Measurements from ENCODE around the gene PTPN3. TPM values are rescaled to one million over a fixed set of nuclear protein-coding genes. Genes with fewer than 3 reads are reported as not detected.

The PTPN3 gene
- total RNA-seq, 1 donor from 2014 or later = 0.62 TPM

- no peak for TF ChIP-seq CTCF (IDR thresholded peaks at IDR 0.05; ENCODE audit: unreplicated experiment)
- Mint-ChIP-seq H3K27ac (ENCODE audit: unreplicated experiment) (no peak overlapping the region), H3K9me3 (ENCODE audit: unreplicated experiment) (no peaks in the 10 kb centered on the region), H3K4me1 (ENCODE audit: unreplicated experiment) (no peaks in the 10 kb centered on the region), H3K27me3 (ENCODE audit: unreplicated experiment) (peaks cover 2% of the 10 kb centered on the region), H3K36me3 (ENCODE audit: low read depth, unreplicated experiment) (no peaks in the 10 kb centered on the region), H3K4me3 (ENCODE audit: unreplicated experiment) (no peak overlapping the region)
- DNase-seq (ENCODE audit: low spot score) = no peak
These were observed 95.0 kb downstream of the PTPN3 start for GRCh38 chr9:109403116-109403515.

GRCh38 chr9:109401990-109402318 lies 96.2 kb downstream of the PTPN3 start:
- Mint-ChIP-seq H3K27me3 (ENCODE audit: unreplicated experiment) (no peaks in the 10 kb centered on the region), H3K4me1 (ENCODE audit: unreplicated experiment) (no peaks in the 10 kb centered on the region), H3K27ac (ENCODE audit: unreplicated experiment) (no peak overlapping the region), H3K9me3 (ENCODE audit: unreplicated experiment) (no peaks in the 10 kb centered on the region), H3K4me3 (ENCODE audit: unreplicated experiment) (no peak overlapping the region), H3K36me3 (ENCODE audit: low read depth, unreplicated experiment) (no peaks in the 10 kb centered on the region)
- no peak for DNase-seq (ENCODE audit: low spot score)
- no peak for TF ChIP-seq CTCF (IDR thresholded peaks at IDR 0.05; ENCODE audit: unreplicated experiment)

GRCh38 chr9:109401169-109401989 lies 96.7 kb downstream of the PTPN3 start:
- H3K36me3 Mint-ChIP-seq (ENCODE audit: low read depth, unreplicated experiment) = no peaks in the 10 kb centered on the region
- DNase-seq (ENCODE audit: low spot score) = peak; percentile 74
- H3K4me3 Mint-ChIP-seq (ENCODE audit: unreplicated experiment) = no peak overlapping the region
- no peaks in the 10 kb centered on the region for H3K27me3 Mint-ChIP-seq (ENCODE audit: unreplicated experiment)
- H3K9me3 Mint-ChIP-seq (ENCODE audit: unreplicated experiment) = no peaks in the 10 kb centered on the region
- H3K4me1 Mint-ChIP-seq (ENCODE audit: unreplicated experiment) = no peaks in the 10 kb centered on the region
- peak; percentile 93 for TF ChIP-seq CTCF (IDR thresholded peaks at IDR 0.05; ENCODE audit: unreplicated experiment)
- H3K27ac Mint-ChIP-seq (ENCODE audit: unreplicated experiment) = no peak overlapping the region

DNA sequence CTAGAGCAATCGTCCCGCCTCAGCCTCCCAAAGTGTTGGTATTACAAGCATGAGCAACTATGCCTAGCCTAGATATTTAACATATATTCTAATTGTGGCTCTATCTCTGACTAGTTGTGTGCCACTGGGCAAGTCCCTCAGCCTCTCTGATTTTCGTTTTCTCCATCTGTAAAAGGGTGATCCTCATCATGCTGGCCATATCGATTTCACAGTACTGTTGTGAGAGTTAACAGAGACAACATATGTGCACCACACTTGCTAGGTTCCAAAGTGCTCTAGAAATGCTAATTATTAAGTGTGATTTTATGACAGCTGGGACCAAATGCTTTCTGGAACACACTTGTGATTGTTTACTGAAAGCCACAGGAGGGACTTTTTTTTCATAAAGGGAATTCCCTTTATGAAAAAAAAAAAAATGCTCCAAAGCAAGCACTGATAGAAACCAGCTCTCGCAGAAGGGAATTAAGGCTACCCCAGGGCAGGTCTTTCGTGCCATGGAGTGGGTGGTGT lies 98.8 kb downstream of the PTPN3 start:
- no peak for DNase-seq (ENCODE audit: low spot score)
- Mint-ChIP-seq H3K9me3 (ENCODE audit: unreplicated experiment) (no peaks in the 10 kb centered on the region), H3K27me3 (ENCODE audit: unreplicated experiment) (no peaks in the 10 kb centered on the region), H3K4me3 (ENCODE audit: unreplicated experiment) (no peak overlapping the region), H3K4me1 (ENCODE audit: unreplicated experiment) (no peaks in the 10 kb centered on the region), H3K27ac (ENCODE audit: unreplicated experiment) (no peak overlapping the region), H3K36me3 (ENCODE audit: low read depth, unreplicated experiment) (no peaks in the 10 kb centered on the region)
- TF ChIP-seq CTCF (IDR thresholded peaks at IDR 0.05; ENCODE audit: unreplicated experiment) = no peak

DNA sequence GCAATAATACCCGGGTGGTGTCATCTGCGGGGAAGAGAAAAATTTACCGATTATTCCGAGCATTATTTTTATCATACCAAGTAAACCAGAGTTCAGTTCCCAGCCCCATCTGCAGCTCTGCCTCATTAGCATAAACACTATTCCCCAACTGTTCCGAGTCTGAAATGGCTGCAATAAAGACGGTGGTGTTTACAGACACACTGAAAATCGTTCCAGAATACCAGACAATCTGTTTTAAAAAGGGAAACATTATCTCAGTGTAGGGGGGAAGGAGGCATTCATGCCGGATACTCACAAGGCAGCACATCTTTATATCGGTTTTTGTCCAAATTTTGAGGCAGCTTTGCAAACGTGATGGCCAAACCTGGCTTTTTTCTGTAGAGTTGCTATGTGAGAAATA lies 106.9 kb downstream of the PTPN3 start:
- H3K27me3 Mint-ChIP-seq (ENCODE audit: unreplicated experiment) = peaks cover 1% of the 10 kb centered on the region
- TF ChIP-seq CTCF (IDR thresholded peaks at IDR 0.05; ENCODE audit: unreplicated experiment) = no peak
- no peaks in the 10 kb centered on the region for H3K36me3 Mint-ChIP-seq (ENCODE audit: low read depth, unreplicated experiment)
- H3K4me1 Mint-ChIP-seq (ENCODE audit: unreplicated experiment) = no peaks in the 10 kb centered on the region
- no peak overlapping the region for H3K27ac Mint-ChIP-seq (ENCODE audit: unreplicated experiment)
- H3K4me3 Mint-ChIP-seq (ENCODE audit: unreplicated experiment) = no peak overlapping the region
- DNase-seq (ENCODE audit: low spot score) = no peak
- no peaks in the 10 kb centered on the region for H3K9me3 Mint-ChIP-seq (ENCODE audit: unreplicated experiment)

Measured in endothelial cell (in vitro differentiated cells).